H9 (cell line): ENCODE results near the gene ALPI. TPM values are rescaled to one million over a fixed set of nuclear protein-coding genes. Genes with fewer than 3 reads are reported as not detected.
"Not testable (repeated sequence)": the region's sequence is repeated elsewhere in the genome, so short reads cannot be mapped to it uniquely, and the experiment has no call there.

ENCODE experiments used
- DNase-seq: peaks from one replicate; pipeline ENCODE4 v3.0.0-alpha.2; 2017
- H2AFZ ChIP-seq: one replicate; pipeline ENCODE4 v1.6.1; 2013; ENCODE audit warnings: mild to moderate bottlenecking, low read length, control low read depth, moderate library complexity
- H2AK5ac ChIP-seq: 2 replicates; pipeline ENCODE4 v1.6.1; 2013; ENCODE audit warnings: low read length, control low read depth, mixed read lengths; ENCODE audit not compliant: insufficient read length
- H2BK120ac ChIP-seq: one replicate; pipeline ENCODE4 v1.6.1; 2013; ENCODE audit warnings: low read depth, mild to moderate bottlenecking, low read length, control low read depth, inconsistent platforms; ENCODE audit not compliant: poor library complexity, severe bottlenecking
- H2BK12ac ChIP-seq: 2 replicates; pipeline ENCODE4 v1.6.1; 2013; ENCODE audit warnings: low read length, control low read depth, mixed read lengths, low read depth; ENCODE audit not compliant: insufficient read length
- H2BK15ac ChIP-seq: 2 replicates; pipeline ENCODE4 v1.6.1; 2013; ENCODE audit warnings: low read depth, low read length, control low read depth
- H2BK20ac ChIP-seq: one replicate; pipeline ENCODE4 v1.6.1; 2013; ENCODE audit warnings: low read depth, mild to moderate bottlenecking, low read length, control low read depth, inconsistent platforms; ENCODE audit not compliant: poor library complexity, severe bottlenecking
- H2BK5ac ChIP-seq: 2 replicates; pipeline ENCODE4 v1.6.1; 2013; ENCODE audit warnings: low read length, control low read depth, mixed read lengths; ENCODE audit not compliant: insufficient read length
- H3K14ac ChIP-seq: 2 replicates; pipeline ENCODE4 v1.6.1; 2013; ENCODE audit warnings: low read length, control low read depth; ENCODE audit not compliant: insufficient read depth
- H3K18ac ChIP-seq: 2 replicates; pipeline ENCODE4 v1.6.1; 2013; ENCODE audit warnings: low read depth, mild to moderate bottlenecking, mixed read lengths, low read length, control low read depth; ENCODE audit not compliant: insufficient read length
- H3K23ac ChIP-seq: 2 replicates; pipeline ENCODE4 v1.6.1; 2013; ENCODE audit warnings: low read length, control low read depth, mixed read lengths, low read depth; ENCODE audit not compliant: insufficient read length
- H3K23me2 ChIP-seq: 2 replicates; pipeline ENCODE4 v1.6.1; 2013; ENCODE audit warnings: low read depth, mild to moderate bottlenecking, mixed read lengths, low read length, control low read depth; ENCODE audit not compliant: insufficient read length, poor library complexity, severe bottlenecking
- H3K27ac ChIP-seq: 2 replicates; pipeline ENCODE4 v1.5.1; 2013; ENCODE audit warnings: low read length, control low read depth, mixed read lengths, low read depth; ENCODE audit not compliant: insufficient read length
- H3K27me3 ChIP-seq: 2 replicates; pipeline ENCODE4 v1.6.1; 2013; ENCODE audit warnings: low read length, control low read depth, inconsistent platforms; ENCODE audit not compliant: insufficient read depth
- H3K4ac ChIP-seq: 2 replicates; pipeline ENCODE4 v1.6.1; 2013; ENCODE audit warnings: low read depth, mild to moderate bottlenecking, control low read depth, inconsistent platforms, low read length, moderate library complexity
- H3K4me1 ChIP-seq: 2 replicates; pipeline ENCODE4 v1.6.1; 2013; ENCODE audit warnings: low read length, control low read depth, inconsistent platforms; ENCODE audit not compliant: insufficient read depth
- H3K4me2 ChIP-seq: 2 replicates; pipeline ENCODE4 v1.6.1; 2013; ENCODE audit warnings: low read length, control low read depth, mixed read lengths; ENCODE audit not compliant: insufficient read length, insufficient read depth
- H3K56ac ChIP-seq: 2 replicates; pipeline ENCODE4 v1.6.1; 2013; ENCODE audit warnings: low read depth, mild to moderate bottlenecking, mixed read lengths, low read length, control low read depth; ENCODE audit not compliant: insufficient read length
- H3K79me1 ChIP-seq: 2 replicates; pipeline ENCODE4 v1.6.1; 2013; ENCODE audit warnings: low read depth, mild to moderate bottlenecking, moderate library complexity, low read length, control low read depth, inconsistent platforms; ENCODE audit not compliant: insufficient read depth, poor library complexity, severe bottlenecking
- H3K79me2 ChIP-seq: 2 replicates; pipeline ENCODE4 v1.6.1; 2013; ENCODE audit warnings: low read length, control low read depth, inconsistent platforms; ENCODE audit not compliant: insufficient read depth
- H3K9ac ChIP-seq: 2 replicates; pipeline ENCODE4 v1.6.1; 2013; ENCODE audit warnings: low read length, control low read depth, mixed read lengths; ENCODE audit not compliant: insufficient read length; ENCODE audit errors: extremely low read depth
- H3K9me3 ChIP-seq: one replicate; pipeline ENCODE4 v1.6.1; 2013; ENCODE audit warnings: low read depth, low read length, inconsistent platforms; ENCODE audit not compliant: control insufficient read depth
- H3T11ph ChIP-seq: one replicate; pipeline ENCODE4 v1.6.1; 2013; ENCODE audit warnings: mild to moderate bottlenecking, low read length, control low read depth, inconsistent platforms
- H4K20me1 ChIP-seq: one replicate; pipeline ENCODE4 v1.6.1; 2013; ENCODE audit not compliant: control insufficient read depth, insufficient read length, insufficient read depth
- H4K5ac ChIP-seq: 2 replicates; pipeline ENCODE4 v1.6.1; 2013; ENCODE audit warnings: low read depth, mild to moderate bottlenecking, mixed read lengths, low read length, control low read depth; ENCODE audit not compliant: insufficient read length
- H4K8ac ChIP-seq: replicated peaks from 2 replicates; pipeline ENCODE4 v1.6.1; 2013; ENCODE audit warnings: low read length, control low read depth, mixed read lengths, low read depth; ENCODE audit not compliant: insufficient read length
- H4K91ac ChIP-seq: 2 replicates; pipeline ENCODE4 v1.6.1; 2013; ENCODE audit warnings: low read depth, mild to moderate bottlenecking, moderate library complexity, mixed read lengths, low read length, control low read depth; ENCODE audit not compliant: insufficient read length
- H3K27ac Mint-ChIP-seq, 3 experiments: 2 replicates in 2 of 3; 3 replicates in 1 of 3; pipeline ENCODE4 v1.8.0; 2020 to 2021; ENCODE audit warnings: mixed read lengths in 3 of 3, mild to moderate bottlenecking in 1 of 3, moderate library complexity in 1 of 3
- H3K27me3 Mint-ChIP-seq: 2 replicates; pipeline ENCODE4 v1.8.0; 2021; ENCODE audit warnings: low read depth, mild to moderate bottlenecking, moderate library complexity, mixed read lengths
- H3K36me3 Mint-ChIP-seq, 3 experiments: 2 replicates in 2 of 3; 3 replicates in 1 of 3; pipeline ENCODE4 v1.8.0; 2020 to 2021; ENCODE audit warnings: low read depth in 3 of 3, mixed read lengths in 3 of 3; ENCODE audit not compliant: insufficient read depth in 1 of 3
- H3K4me1 Mint-ChIP-seq, 2 experiments: 2 replicates each; pipeline ENCODE4 v1.8.0; 2020; ENCODE audit warnings: mixed read lengths in 2 of 2
- H3K4me3 Mint-ChIP-seq, 2 experiments: 2 replicates in 1 of 2; 3 replicates in 1 of 2; pipeline ENCODE4 v1.8.0; 2020 to 2021; ENCODE audit warnings: mild to moderate bottlenecking in 2 of 2, mixed read lengths in 2 of 2, moderate library complexity in 1 of 2
- H3K9me3 Mint-ChIP-seq, 2 experiments: 2 replicates in 1 of 2; 3 replicates in 1 of 2; pipeline ENCODE4 v1.8.0; 2020; ENCODE audit warnings: mild to moderate bottlenecking in 2 of 2, mixed read lengths in 2 of 2, moderate library complexity in 1 of 2
- CTCF ChIP-seq: fragments of 200-600 bp; sonication (generic); conservative IDR thresholded peaks from 3 replicates; pipeline ENCODE4 v1.8.0; 2021; ENCODE audit warnings: antibody characterized with exemption, mild to moderate bottlenecking
- WGBS: extraction: QIAGEN DNeasy Blood & Tissue Kit; methylation state at CpG from one replicate; pipeline ENCODE4 v1.1.7; 2013; ENCODE audit warnings: missing lambda C conversion rate, low lambda C conversion rate, mixed read lengths; ENCODE audit not compliant: insufficient read length; ENCODE audit errors: extremely low coverage; 5-methylcytosine and 5-hydroxymethylcytosine counted together
- total RNA-seq: library from RNA; stranded (reverse); gene quantifications from 2 replicates; pipeline ENCODE4 v1.2.1, GENCODE V29; 2021

The ALPI gene
- total RNA-seq, 1 experiment from 2014 or later: not detected

GRCh38 chr2:232444409-232445148 lies 11.4 kb upstream of the ALPI start:
- Histone ChIP-seq H2BK120ac (no peak overlapping the region), H3K27me3 (no peaks in the 10 kb centered on the region), H4K20me1 (no peaks in the 10 kb centered on the region), H2BK12ac (no peak overlapping the region), H3K4me2 (no peak overlapping the region), H3K27ac (no peak overlapping the region), H2BK20ac (no peak overlapping the region), H3K79me1 (no peaks in the 10 kb centered on the region), H4K91ac (no peak overlapping the region), H3K18ac (peak overlapping the region; percentile 49), H2AK5ac (no peak overlapping the region), H4K8ac (no peak overlapping the region), H3K9ac (no peak overlapping the region), H3K4ac (no peak overlapping the region), H3K79me2 (no peaks in the 10 kb centered on the region), H3T11ph (no peak overlapping the region), H3K56ac (no peak overlapping the region), H3K23me2 (no peaks in the 10 kb centered on the region), H4K5ac (no peak overlapping the region), H3K4me1 (no peaks in the 10 kb centered on the region), H3K23ac (no peak overlapping the region), H3K14ac (peak overlapping the region; percentile 63; the same call in 1 of the 2 replicates), H2BK15ac (no peak overlapping the region), H2BK5ac (no peak overlapping the region), H3K9me3 (no peaks in the 10 kb centered on the region), H2AFZ (no peak overlapping the region)
- Mint-ChIP-seq H3K27me3 (peaks cover 9% of the 10 kb centered on the region), H3K36me3 (no peaks in the 10 kb centered on the region), H3K9me3 (no peaks in the 10 kb centered on the region; a peak in 1 of 5 replicates), H3K4me1 (peaks cover 7 to 8% of the 10 kb centered on the region in 2 experiments; a peak in 3 of 4 replicates), H3K27ac (no peak overlapping the region), H3K4me3 (no peak overlapping the region)
- no CpG with 5 or more reads among the region's 21 CpGs for WGBS
- TF ChIP-seq CTCF: peak; percentile 76
- DNase-seq: peak; percentile 79

- H3K23ac ChIP-seq, H3K23me2 ChIP-seq, H3T11ph ChIP-seq, H3K4me1 Mint-ChIP-seq, H4K5ac ChIP-seq, H3K4me3 Mint-ChIP-seq, H3K9ac ChIP-seq, H3K27me3 ChIP-seq, H3K27ac ChIP-seq, H2AK5ac ChIP-seq, H3K56ac ChIP-seq, H3K79me1 ChIP-seq, H2BK20ac ChIP-seq, H3K27ac Mint-ChIP-seq, H3K9me3 Mint-ChIP-seq, H2BK15ac ChIP-seq, H3K79me2 ChIP-seq, H4K91ac ChIP-seq, H3K18ac ChIP-seq, H3K9me3 ChIP-seq, H4K8ac ChIP-seq, H3K4me2 ChIP-seq, H3K4me1 ChIP-seq, H2BK120ac ChIP-seq, H3K14ac ChIP-seq, H2AFZ ChIP-seq, H4K20me1 ChIP-seq, H3K36me3 Mint-ChIP-seq, H2BK12ac ChIP-seq, H2BK5ac ChIP-seq, H3K4ac ChIP-seq: not testable (repeated sequence)
- H3K27me3 Mint-ChIP-seq: peaks cover 12% of the 10 kb centered on the region
- WGBS: no CpG with 5 or more reads among the region's 29 CpGs
- peak; percentile 25 for DNase-seq
Observed at GRCh38 chr2:232445149-232445885, 10.6 kb upstream of the ALPI start.
